SK-N-MC (cell line): Measurements from ENCODE around the gene USP44.

ENCODE experiments used
- EZH2 ChIP-seq: fragments of 200-600 bp; sonication (generic); IDR thresholded peaks from one replicate; pipeline ENCODE4 v1.6.1; 2017; ENCODE audit warnings: antibody characterized with exemption
- POLR2AphosphoS5 ChIP-seq: IDR thresholded peaks from 2 replicates; pipeline ENCODE4 v1.6.1; 2012; ENCODE audit warnings: mild to moderate bottlenecking, low read depth, low read length, borderline replicate concordance

DNA sequence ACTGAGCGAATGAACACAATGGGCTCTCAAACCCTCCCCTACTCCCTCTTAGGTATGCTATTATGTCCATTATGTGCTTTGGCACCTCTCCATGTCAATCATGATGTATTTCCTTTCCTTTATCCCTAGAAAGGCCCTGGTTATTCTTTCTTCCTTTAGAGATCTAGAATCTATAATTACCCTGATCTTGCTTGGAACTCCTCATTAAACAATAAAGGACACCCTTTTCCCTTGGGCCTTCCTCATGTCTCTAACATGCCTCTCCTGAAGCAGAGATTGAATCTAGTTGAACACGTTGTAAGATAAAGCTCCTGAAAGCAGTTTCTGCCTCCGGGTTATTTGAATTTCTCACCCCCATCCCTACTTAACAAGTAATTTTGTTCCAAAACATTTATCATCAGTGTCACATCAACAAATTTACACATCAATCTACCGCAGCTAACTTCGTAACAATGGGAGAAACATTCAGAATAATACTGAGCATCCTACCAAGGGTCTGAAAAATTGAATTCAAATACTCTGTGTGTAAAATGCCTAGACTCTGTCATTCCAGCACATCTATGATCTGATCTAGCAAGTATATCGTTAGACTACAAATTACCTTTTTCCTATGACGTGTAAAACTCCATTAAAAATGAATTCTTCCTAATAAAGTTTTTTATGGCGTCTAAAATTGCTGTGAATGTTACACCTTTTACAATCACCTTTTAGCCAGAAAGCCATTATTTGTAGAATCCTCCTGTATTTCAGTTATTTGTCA lies 5.4 kb downstream of the USP44 start:
- TF ChIP-seq POLR2AphosphoS5 (no peak), EZH2 (no peak)
